GM18870 (cell line): Measurements from ENCODE around the gene TPO.
"Not testable (repeated sequence)": the region's sequence is repeated elsewhere in the genome, so short reads cannot be mapped to it uniquely, and the experiment has no call there.

Experiments used
- ATAC-seq: cut with Tn5 transposase; IDR thresholded peaks from one replicate; pipeline ENCODE4 v1.9.1; 2021; ENCODE audit warnings: moderate library complexity; ENCODE audit not compliant: unreplicated experiment

Gene TPO

DNA sequence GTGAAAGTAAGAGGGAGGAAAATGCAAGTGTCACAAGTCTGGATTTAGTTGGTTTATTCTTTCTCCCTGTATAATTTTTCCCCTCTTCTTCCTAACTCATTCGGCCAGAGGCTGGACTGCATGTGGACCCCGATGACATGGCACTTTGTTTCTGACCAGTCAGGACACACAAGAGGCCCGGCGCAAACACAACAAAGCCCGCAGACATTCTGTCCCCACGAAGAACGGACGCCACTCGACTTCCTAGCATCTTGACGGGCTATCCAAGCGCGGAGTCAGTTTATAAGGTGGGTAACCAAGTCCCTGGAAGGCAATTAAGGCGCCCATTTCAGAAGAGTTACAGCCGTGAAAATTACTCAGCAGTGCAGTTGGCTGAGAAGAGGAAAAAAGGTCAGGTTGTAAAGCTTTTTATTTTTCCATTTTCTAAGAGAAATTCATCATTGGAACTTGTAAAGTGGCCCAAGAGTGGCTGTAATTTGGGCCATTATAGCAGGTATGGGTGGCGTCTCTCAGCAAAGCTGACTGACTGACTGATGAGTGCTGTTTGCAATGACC is at the start of gene TPO:
Gene TPO, plus strand, starts transcription at position 308 of the 555 bp plus-strand sequence. CDS start 946 bp downstream, outside the sequence.
- no peak for ATAC-seq

DNA sequence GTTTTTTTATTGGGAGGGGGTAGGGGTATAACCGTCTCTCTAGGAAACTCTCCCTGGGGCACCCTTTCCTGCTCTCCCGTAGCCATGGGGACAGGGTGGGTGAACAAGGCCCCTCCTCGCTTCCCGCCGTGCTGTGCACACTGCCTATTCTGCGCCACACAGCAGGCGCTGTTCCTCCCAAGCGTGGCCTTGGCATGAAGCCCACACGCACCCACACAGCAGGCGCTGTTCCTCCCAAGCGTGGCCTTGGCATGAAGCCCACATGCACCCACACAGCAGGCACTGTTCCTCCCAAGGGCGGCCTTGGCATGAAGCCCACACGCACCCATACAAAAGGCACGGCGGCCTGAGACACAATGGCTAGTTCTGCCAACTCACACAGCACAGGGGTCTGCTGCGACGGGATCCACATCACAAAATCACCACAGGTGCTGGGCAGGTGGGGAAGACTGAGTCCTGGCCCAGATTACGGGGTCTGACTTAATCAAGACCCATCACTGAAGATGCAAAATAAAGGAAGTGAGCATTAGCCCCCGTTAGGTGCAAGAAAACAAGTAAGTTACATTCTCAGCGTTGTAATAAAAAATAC is 46.6 kb upstream of the TPO start:
- ATAC-seq: no peak

DNA sequence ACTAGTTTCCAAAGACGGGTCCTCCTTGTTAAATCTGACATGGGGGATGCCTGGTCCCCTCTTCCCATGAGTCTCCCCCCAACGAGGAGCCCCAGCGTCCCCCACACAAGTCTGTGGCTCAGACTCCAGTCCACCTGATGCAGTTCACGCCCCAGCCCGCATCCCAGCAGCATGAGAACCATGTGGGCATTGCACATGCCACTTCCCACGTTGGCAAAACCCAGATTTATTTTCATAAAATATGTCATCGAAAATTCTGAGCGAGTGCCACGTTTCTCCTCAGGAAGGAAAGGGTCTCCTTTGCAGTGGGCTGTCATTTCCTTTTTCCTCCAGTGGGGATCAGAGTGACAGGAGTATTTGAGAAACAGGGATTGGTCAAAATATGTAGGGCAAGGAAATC is 45.7 kb upstream of the TPO start:
- ATAC-seq: no peak

DNA sequence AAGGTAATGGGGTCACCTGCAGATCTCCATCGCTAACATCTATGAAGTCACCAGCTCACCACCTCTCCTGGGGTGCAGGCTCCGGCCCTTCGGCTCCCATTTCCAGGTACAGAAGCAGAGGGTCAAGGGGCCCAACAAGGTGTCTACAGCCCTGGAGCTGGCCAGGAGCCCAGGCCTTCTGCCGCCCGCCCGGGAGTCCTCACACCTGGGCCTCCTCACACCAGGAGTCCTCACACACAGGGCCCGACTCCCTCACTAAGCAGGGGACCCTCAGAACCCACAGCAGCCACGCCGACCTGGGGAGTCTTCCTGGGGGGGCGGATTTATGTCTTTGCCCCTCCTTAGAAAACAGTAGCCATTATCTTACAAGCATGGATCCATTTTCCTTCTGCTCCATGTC is 43.4 kb upstream of the TPO start:
- no peak for ATAC-seq

DNA sequence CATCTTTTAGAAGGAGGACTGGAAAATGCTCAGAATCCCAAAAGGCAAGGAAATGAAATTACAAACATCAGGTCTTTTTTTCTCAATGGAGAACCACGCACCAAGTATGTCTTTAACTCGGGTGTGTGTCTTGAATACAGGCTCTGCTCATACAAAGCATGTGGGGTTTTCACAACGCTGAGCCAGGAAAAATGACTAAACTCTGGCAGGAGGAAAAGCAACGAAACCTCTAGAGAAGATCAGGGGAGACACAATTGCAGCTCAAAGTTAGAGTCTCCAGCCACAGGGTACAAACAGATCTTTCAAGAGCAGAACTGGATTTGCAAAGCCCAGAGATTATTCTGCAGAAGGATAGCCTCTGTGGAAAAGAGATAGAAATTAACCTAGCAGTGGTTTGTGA is 42.8 kb upstream of the TPO start:
- ATAC-seq: no peak

DNA sequence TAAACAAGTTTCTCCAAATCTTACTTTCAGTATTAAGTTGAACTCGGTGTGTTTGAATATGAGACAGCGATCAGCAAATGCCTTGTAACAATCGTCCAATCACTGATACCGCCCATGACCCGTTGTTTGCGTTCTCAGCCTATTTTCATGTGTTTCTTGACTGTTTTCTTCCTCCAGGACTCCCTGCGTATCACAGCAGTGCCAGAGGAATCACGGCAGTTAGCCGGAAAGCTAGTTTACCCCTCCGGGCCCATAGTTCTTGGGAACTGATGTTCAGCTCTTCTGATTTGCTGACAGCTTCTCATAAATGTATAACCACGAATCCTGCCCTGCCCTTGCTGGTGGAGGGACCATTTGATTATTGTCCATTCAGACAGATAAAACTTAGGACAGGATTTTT is 42.2 kb upstream of the TPO start:
- no peak for ATAC-seq

DNA sequence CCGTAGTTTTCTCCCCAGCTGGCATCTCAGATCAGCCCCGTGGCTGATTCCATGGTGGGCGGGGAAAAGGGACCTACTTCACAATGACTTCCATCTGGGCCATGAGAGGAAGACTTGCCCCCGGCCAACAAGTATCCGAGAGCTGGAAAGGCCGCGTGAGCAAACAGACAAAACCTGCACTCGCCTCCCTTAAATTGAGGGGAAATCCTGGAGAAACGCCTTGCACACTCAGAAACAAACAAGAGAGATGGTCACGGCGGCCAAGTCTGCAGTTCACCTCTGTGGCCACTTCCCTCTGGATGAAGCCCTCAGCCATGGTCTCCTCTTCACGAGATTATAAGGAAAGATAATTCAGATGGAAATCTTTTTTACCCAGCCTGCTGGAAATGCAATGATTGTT is 39.4 kb upstream of the TPO start:
- no peak for ATAC-seq

DNA sequence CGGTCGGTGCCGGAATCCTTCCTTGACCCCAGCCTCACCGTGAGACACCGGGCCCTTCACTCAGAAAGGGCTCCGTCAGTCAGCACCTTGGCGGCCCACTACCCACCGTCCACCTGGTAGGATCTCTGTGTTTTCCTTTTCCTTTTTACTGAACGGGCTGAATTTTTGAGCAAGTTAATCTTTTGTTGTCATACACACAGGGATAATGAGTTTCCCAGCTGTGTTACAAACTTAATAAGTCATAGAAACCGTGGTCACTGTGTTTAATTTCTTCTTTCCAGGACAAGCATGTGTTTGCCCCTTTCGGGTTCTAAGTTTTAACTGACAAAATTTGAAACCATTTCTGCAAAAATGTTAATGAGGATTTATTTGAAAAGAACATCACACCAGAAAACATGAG is 39.0 kb upstream of the TPO start:
- ATAC-seq: no peak

DNA sequence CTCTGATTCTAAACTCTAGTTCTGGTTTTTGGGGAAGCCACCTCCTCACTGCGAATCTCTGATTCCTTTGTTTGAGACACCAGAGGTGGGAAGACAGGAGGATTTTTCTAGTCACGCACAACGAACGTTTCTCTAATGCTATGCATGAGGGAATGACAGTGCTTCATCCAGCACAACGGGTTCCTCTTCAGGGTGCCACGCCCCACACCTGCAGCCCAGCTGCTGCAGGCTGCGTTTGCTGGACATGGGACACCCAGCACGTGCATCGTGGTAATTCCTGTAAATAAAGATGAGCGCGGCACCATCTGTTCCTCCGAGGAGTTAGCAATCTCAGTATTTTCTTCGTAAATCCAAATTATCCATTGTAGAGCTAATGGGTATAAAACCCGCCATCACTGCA is 37.5 kb upstream of the TPO start:
- no peak for ATAC-seq

DNA sequence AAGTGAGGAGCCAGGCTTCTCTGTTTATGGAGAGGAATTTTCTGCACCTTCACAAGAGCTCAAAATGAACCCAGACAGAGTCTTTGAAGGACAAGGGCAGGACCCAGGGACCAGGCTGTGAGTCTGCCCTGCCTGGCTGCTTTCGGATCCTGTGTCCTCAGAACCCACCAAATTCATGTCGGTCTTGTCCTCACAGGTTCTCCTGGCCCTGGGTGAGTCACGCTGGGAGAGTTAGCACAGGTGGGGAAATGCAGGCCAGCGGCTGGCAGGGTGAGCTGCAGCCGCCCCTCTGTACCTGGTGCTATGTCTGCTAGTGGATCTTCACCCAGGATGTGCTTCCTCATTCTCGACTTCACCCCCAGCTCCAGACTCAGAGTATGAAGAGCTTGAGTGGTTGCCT is 35.8 kb upstream of the TPO start:
- no peak for ATAC-seq

DNA sequence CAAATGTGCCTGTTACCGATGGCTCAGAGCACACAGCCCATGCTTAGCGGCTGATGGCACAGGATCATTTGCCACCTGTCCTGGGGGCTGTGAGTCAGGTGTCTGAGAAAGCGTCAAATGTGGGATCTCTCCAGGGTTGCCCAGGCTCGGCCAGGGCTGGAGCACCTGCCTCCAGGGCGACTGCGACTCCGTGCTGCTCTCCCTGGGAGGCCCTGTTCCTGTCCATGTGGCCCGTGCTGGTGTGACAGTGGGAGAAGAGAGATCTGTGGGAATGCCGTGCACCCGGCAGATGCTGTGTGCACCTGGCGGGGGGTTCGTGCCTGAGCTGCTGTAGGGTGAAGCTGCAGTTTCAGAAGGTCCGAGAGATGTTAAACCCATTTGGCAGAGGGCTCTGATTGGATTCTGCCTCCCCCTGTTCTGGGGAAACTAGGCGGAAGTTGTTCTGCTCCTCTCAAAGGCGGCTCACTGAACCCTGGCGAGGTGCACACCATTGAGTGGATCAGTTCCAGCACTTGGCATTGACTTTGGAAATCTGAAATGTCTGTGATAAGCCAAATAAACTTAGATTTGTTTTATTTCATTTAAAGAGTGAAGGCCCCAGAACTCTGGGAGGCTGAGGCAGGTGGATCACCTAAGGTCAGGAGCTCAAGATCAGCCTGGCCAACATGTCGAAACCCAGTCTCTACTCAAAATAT is 34.7 kb upstream of the TPO start:
- no peak for ATAC-seq

DNA sequence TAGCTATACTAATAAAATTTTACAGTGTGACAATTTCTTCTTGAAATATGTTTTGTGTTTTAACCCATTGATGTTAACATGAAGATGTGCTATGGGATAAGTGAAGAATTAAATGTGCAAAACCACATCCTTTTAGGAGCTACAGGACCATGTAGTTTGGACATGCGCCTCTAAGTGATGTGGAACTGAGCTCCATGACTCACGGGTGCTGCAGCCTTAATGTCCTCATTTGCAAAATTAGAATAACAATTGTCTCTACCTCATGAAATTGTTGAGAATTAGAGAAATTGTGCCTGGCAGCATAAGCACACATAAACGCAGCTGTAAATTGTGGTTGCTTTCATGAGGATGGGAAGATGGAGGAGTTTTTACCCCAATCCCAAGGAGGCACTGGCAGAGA is 31.6 kb upstream of the TPO start:
- no peak for ATAC-seq

DNA sequence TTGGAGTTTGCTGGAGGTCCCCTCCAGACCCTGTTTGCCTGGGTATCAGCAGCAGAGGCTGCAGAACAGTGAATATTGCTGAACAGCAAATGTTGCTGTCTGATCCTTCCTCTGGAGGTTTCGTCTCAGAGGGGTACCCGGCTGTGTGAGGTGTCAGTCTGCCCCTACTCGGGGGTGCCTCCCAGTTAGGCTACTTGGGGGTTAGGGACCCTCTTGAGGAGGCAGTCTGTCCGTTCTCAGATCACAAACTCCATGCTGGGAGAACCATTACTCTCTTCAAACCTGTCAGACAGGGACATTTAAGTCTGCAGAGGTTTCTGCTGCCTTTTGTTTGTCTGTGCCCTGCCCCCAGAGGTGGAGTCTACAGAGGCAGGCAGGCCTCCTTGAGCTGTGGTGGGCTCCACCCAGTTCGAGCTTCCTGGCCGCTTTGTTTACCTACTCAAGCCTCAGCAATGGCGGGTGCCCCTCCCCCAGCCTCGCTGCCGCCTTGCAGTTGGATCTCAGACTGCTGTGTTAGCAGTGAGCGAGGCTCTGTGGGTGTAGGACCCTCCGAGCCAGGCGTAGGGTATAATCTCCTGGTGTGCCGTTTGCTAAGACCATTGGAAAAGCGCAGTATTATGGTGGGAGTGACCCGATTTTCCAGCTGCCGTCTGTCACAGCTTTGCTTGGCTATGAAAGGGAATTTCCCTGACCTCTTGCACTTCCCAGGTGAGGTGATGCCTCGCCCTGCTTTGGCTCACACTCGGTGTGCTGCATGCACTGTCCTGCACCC is 25.1 kb upstream of the TPO start:
- ATAC-seq: not testable (repeated sequence)

DNA sequence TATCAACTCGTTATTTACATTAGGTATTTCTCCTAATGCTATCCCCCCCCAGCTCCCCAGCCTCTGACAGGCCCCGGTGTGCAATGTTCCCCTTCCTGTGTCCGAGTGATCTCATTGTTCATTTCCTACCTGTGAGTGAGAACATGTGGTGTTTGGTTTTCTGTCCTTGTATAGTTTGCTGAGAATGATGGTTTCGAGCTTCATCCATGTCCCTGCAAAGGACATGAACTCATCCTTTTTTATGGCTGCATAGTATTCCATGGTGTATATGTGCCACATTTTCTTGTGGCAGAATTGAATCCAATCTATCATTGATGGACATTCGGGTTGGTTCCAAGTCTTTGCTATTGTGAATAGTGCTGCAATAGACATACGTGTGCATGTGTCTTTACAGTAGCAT is 23.1 kb upstream of the TPO start:
- ATAC-seq: not testable (repeated sequence)

DNA sequence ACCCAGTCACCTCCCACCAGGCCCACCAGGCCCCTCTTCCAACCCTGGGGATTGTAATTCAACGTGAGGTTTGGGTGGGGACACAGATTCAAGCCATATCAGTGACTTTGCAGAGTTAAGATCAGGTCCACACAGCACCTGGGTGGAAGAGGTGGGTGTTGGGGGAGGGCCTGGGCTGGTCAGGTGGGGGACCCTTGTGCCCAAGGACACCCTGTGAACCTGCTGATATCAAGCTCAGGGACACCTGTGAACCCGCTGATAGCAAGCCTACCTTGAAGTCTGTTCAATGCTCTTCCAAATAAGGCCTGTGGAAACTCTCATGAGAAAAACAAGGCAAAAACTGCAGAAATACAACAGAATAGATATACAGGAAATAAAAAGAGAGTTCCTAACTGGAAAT is 19.9 kb upstream of the TPO start:
- no peak for ATAC-seq

DNA sequence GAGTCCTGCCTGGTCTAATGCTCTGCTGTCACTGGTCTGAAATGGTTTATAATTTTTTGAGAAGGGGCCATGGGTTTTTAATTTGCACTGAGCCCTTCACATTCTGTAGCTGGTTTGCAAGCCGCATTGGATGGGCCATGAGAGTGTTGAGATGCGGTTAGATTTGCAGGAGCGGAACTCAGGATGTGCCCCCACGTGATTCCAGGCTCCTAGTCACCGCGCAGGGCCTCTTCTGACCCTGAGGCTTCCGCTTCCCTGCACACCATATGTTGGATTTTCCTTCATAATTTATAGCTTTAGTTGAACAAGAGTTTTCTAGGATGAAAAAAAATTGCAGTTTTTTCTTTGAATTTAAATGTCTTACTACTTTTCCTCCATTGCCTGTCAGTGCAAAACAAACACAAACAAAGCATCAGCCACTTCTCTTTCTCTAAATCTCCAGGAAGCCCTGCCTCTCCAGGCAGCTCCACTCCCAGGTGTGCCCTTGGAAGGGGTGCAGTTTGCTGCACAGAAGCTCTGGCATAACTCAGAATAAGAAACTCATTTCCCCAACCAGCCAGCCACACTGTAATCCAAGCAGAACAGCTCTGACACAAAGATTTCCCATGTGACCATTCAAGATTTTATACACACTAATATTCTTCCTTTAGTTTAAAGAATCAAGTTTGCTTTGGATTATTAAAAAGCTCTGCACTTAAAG is 18.4 kb upstream of the TPO start:
- no peak for ATAC-seq

DNA sequence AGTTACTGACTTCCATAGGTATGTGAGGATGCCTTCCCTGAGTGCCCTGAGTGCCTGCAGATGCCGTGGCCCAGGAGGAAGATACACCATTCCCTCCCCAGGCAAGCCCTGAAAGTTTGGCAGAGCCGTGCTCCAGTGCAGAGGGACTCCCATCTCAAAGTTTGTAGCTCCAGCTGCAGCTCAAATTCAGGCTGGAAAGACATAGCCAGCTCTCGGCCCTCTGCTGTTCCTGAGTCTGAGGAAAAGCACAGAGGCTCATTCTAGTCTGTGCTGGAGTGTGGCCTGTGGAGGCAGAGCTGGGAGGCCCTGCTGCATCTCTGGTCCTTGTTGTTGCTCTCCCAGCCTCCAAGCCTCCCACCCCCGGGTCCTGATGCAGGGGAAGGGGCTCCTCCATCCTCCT is 15.9 kb upstream of the TPO start:
- ATAC-seq: no peak

DNA sequence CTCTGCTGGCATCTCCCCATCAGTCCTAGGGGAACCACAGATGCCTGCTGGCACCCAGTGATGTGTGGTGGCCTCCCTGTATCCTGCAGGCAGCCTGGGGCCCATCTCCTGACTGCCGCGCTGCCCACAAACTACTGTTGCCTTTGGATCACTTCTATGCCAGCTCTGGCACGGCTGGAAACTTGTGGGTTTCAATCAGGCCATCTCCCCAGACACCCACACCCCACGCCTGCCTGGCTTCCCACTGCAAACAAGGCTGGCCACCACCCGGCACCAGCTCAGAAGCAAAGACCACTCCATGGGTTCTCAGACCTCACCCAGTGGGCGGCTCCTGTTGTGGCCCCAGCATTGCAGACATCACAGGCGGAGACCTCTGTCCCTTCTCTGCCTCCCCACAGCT is 15.1 kb upstream of the TPO start:
- no peak for ATAC-seq

DNA sequence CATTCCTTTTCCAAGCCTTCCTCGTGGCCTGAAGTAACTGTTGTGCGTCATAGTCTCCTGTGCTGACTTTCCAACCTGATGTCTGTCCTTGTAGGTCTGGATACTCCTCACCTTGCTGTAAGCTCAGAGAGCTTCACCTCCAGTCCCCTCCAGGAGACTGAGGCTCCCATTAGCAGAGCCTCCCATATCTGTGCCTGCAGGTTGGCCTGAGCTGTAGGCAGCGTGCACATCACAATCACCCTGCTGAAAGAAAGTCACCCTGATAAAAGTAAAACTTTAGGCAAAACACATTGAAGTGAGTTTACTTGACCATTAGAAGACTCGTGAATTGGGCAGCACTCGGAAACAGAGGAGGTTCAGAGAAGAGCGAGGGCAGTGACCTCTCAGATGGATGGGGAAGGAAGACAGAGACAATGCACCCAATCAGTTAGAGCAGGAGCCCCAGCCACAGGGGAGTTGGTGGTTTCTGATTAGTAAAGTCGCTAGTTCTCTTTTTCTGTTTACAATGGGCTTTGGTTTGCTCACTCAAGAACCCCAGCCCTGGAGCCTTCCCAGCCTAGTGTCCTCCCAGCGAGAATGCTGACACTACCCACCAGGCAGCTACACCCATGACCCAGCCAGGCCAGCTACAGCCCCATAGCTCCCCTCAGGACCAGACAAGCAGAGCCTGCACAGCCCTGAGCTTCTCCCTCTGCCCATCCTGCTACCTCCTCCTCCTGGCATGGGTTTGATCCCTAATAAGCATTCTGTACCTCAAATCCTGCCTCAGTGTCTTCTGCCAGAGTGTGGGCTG is 12.1 kb upstream of the TPO start:
- ATAC-seq: no peak

DNA sequence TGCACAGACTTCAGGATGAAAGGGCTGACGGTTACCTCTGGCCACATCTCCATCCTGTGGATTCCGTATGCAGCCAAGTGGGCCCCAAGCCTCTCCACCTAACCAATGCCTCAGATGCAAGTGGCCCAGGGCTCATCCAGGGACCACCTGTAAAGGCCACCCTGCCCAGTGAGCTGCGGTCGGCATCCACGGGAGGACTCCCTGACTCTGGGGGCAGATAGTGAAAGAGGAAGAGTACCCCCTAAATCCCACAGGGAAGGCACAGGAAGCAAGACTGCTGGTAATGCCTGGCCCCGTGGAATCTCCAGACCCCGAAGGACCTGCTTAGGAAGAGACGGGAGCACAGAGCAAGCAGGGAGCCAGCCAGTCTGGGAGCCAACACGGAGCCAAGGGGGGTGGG is 11.2 kb upstream of the TPO start:
- no peak for ATAC-seq

DNA sequence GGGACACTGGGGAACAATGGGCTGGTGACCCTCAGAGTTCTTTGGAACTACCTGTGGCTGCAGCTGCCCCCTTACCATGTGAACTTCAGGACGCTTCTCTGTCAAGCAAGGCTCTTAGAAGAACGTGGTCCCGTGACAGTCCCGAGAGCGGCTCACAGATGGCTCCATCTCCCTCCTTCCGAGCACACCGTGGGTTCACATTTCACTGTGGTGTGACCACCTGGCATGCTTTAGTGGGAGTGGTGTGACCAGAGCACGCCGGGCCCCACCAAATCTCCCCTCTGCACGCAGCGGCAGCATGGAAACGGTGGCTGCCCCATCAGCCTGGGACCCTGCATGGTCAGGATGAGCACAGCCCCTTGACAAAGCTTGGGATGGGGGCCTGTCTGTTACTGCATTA is 9.7 kb upstream of the TPO start:
- no peak for ATAC-seq
